Astrocyte (in vitro differentiated cells and primary cell): ENCODE measurements around the gene KLK1.

Experiments used
- CTCF ChIP-seq: IDR thresholded peaks from 2 replicates; pipeline ENCODE4 v1.5.1; 2011; ENCODE audit warnings: low read depth, mild to moderate bottlenecking, inconsistent platforms, low read length, moderate library complexity; ENCODE audit not compliant: insufficient read depth
- EZH2 ChIP-seq: IDR thresholded peaks from 2 replicates; pipeline ENCODE4 v1.6.1; 2012; ENCODE audit warnings: mild to moderate bottlenecking, low read length, inconsistent platforms; ENCODE audit not compliant: insufficient read depth

GRCh38 chr19:50795664-50796073, 27.9 kb downstream of the KLK1 start:
- TF ChIP-seq EZH2 (no peak), CTCF (no peak)
